K562 (cell line): ENCODE measurements around the gene MPND. TPM values are rescaled to one million over a fixed set of nuclear protein-coding genes. Genes with fewer than 3 reads are reported as not detected.

Experiments used
- CTBP1 ChIP-seq: fragments of 450-650 bp; IDR thresholded peaks from 2 replicates; pipeline ENCODE4 v1.6.1; 2016; ENCODE audit warnings: borderline replicate concordance
- CTCF ChIP-seq, 3 experiments: IDR thresholded peaks in 2 of 3; conservative IDR thresholded peaks in 1 of 3; 2 replicates each; pipeline ENCODE4 v1.5.1; 2011 to 2012; ENCODE audit warnings: low read length in 3 of 3, mild to moderate bottlenecking in 3 of 3, control low read depth in 2 of 3, improper control_type of control experiment in 1 of 3, inconsistent platforms in 1 of 3, low read depth in 1 of 3, mixed read lengths in 1 of 3, moderate library complexity in 1 of 3; ENCODE audit not compliant: insufficient read depth in 2 of 3
- ELK1 ChIP-seq: sonication (generic); formaldehyde crosslinking; IDR thresholded peaks from 2 replicates; pipeline ENCODE4 v1.8.1; 2022; ENCODE audit warnings: missing genetic modification reagents
- EP300 ChIP-seq: IDR thresholded peaks from 2 replicates; pipeline ENCODE4 v1.6.1; 2012; ENCODE audit warnings: low read length, improper control_type of control experiment
- ERF ChIP-seq: fragments of 450-650 bp; formaldehyde crosslinking; IDR thresholded peaks from 2 replicates; pipeline ENCODE4 v1.4.0; 2020; ENCODE audit warnings: mild to moderate bottlenecking, mixed read lengths
- GMEB1 ChIP-seq: fragments of 250-450 bp; sonication (Bioruptor Pico); IDR thresholded peaks from 2 replicates; pipeline ENCODE4 v1.4.0; 2020; ENCODE audit warnings: mild to moderate bottlenecking
- HNRNPK ChIP-seq: fragments of 200-400 bp; formaldehyde crosslinking; IDR thresholded peaks from one replicate; pipeline ENCODE4 v1.6.1; 2018; ENCODE audit warnings: mild to moderate bottlenecking, low read depth, low read length; ENCODE audit not compliant: poor library complexity, severe bottlenecking
- HNRNPLL ChIP-seq: fragments of 200-400 bp; formaldehyde crosslinking; IDR thresholded peaks from 2 replicates; pipeline ENCODE4 v1.6.1; 2017; ENCODE audit warnings: low read length, low read depth, mild to moderate bottlenecking; ENCODE audit not compliant: poor library complexity, severe bottlenecking
- KHSRP ChIP-seq: fragments of 450-650 bp; IDR thresholded peaks from 2 replicates; pipeline ENCODE4 v1.6.1; 2017
- MTA2 ChIP-seq: fragments of 450-650 bp; IDR thresholded peaks from 2 replicates; pipeline ENCODE4 v1.6.1; 2016; ENCODE audit warnings: low read depth
- MYBL2 ChIP-seq, 2 experiments: fragments of 450-650 bp in 1 of 2; sonication (generic) in 1 of 2; formaldehyde crosslinking in 1 of 2; IDR thresholded peaks; 2 replicates each; pipeline versions ENCODE4 v1.6.1 to v1.8.1; 2017 to 2022; ENCODE audit warnings: borderline replicate concordance in 1 of 2, inconsistent platforms in 1 of 2, low read depth in 1 of 2, mild to moderate bottlenecking in 1 of 2, missing genetic modification reagents in 1 of 2, moderate library complexity in 1 of 2
- NR2F6 ChIP-seq: fragments of 450-650 bp; formaldehyde crosslinking; IDR thresholded peaks from 2 replicates; pipeline ENCODE4 v1.4.0; 2020; ENCODE audit warnings: mild to moderate bottlenecking
- PHF20 ChIP-seq: fragments of 450-650 bp; IDR thresholded peaks from 2 replicates; pipeline ENCODE4 v1.6.1; 2018; ENCODE audit not compliant: partially characterized antibody
- PYGO2 ChIP-seq: fragments of 450-650 bp; IDR thresholded peaks from 2 replicates; pipeline ENCODE4 v1.6.1; 2016; ENCODE audit warnings: mild to moderate bottlenecking, missing genetic modification characterization, moderate library complexity, missing compliant biosample characterization
- RBM34 ChIP-seq: fragments of 200-400 bp; formaldehyde crosslinking; IDR thresholded peaks from 2 replicates; pipeline ENCODE4 v1.6.1; 2018; ENCODE audit warnings: low read length, borderline replicate concordance; ENCODE audit not compliant: insufficient read depth
- RUNX1 ChIP-seq: sonication (generic); IDR thresholded peaks from 2 replicates; pipeline ENCODE4 v1.6.1; 2016; ENCODE audit warnings: antibody characterized with exemption, low read depth
- SMAD1 ChIP-seq: fragments of 150-350 bp; IDR thresholded peaks from 2 replicates; pipeline ENCODE4 v1.6.1; 2014; ENCODE audit warnings: low read length, low read depth; ENCODE audit not compliant: partially characterized antibody
- SREBF1 ChIP-seq: fragments of 150-350 bp; IDR thresholded peaks from 2 replicates; pipeline ENCODE4 v1.6.1; 2014; ENCODE audit warnings: antibody characterized with exemption, low read depth, low read length, borderline replicate concordance
- ZBTB17 ChIP-seq: fragments of 450-650 bp; formaldehyde crosslinking; IDR thresholded peaks from 2 replicates; pipeline ENCODE4 v1.4.0; 2020; ENCODE audit warnings: mild to moderate bottlenecking
- ZNF121 ChIP-seq: sonication (generic); formaldehyde crosslinking; conservative IDR thresholded peaks from 2 replicates; pipeline ENCODE4 v1.8.0; 2022; ENCODE audit warnings: missing genetic modification reagents
- ZNF239 ChIP-seq: fragments of 250-450 bp; sonication (Bioruptor Pico); IDR thresholded peaks from 2 replicates; pipeline ENCODE4 v1.4.0; 2020; ENCODE audit warnings: mild to moderate bottlenecking
- polyA plus RNA-seq, 8 experiments: library from polyadenylated mRNA; depleted of rRNA in 4 of 8; stranded (reverse) in 5 of 8; unstranded in 3 of 8; fragments of >200 nt; fragmentation: Nextera tagmentation in 2 of 8; fragmentation: Illumina TruSeq in 1 of 8; extraction: Ambion mirVana in 2 of 8; extraction: Trizol in 1 of 8; gene quantifications; 2 replicates each; pipeline versions ENCODE4 v1.2.1 to v1.2.3, GENCODE V29; 2011 to 2014; ENCODE audit warnings: inconsistent platforms in 1 of 8, missing spikeins in 1 of 8
- total RNA-seq, 7 experiments: library from RNA; depleted of rRNA in 6 of 7; stranded (reverse); fragments of >200 nt in 6 of 7; fragmentation: Illumina TruSeq in 2 of 7; extraction: Trizol in 2 of 7; gene quantifications; 2 replicates each; pipeline versions ENCODE4 v1.2.1 to v1.2.3, GENCODE V29; 2011 to 2021; ENCODE audit warnings: low replicate concordance in 1 of 7

The MPND gene
- total and polyA plus RNA-seq, 9 of the 15 experiments (the other 6 are each of a cell fraction or from before 2014, with no cell fraction given): 0.25 to 14.0 (median 3.9) TPM

GRCh38 chr19:4374498-4375163 lies 31.3 kb downstream of the MPND start (continued):
- TF ChIP-seq MTA2 (peak; percentile 52), ZNF239 (CRISPR knock-in tag) (peak; percentile 81), SREBF1 (no peak), ELK1 (CRISPR knock-in tag) (no peak), CTBP1 (peak; percentile 86), KHSRP (no peak), ERF (CRISPR knock-in tag) (peak; percentile 88), PYGO2 (tag) (peak; percentile 54; the same call in 1 of the 2 replicates), ZNF121 (no peak), MYBL2 (IDR thresholded peaks at IDR 0.05; ENCODE audit: low read depth) (no peak), MYBL2 (CRISPR knock-in tag; IDR thresholded peaks at IDR 0.05; ENCODE audit: borderline replicate concordance) (no peak), HNRNPLL (peak; percentile 17), GMEB1 (CRISPR knock-in tag) (peak; percentile 76), ZBTB17 (CRISPR knock-in tag) (peak; percentile 88), RUNX1 (no peak; the same call in 1 of the 2 replicates), PHF20 (no peak), RBM34 (no peak), HNRNPK (no peak), CTCF (IDR thresholded peaks at IDR 0.05 in 2 of 3, conservative IDR thresholded peaks at IDR 0.05 in 1 of 3; ENCODE audit: insufficient read depth in 2 of 3, low read depth in 1 of 3, low read length in 3 of 3) (peak; percentile 27 to 49 (median 47); a peak in 5 of 6 replicates), SMAD1 (peak; percentile 17), EP300 (peak; percentile 90), NR2F6 (CRISPR knock-in tag) (peak; percentile 42; the same call in 1 of the 2 replicates)
